Vagina (tissue), 2 donors: Measurements from ENCODE around the gene BSPRY.

Experiments
- POLR2A ChIP-seq, 2 donors: fragments of 450-650 bp; IDR thresholded peaks; one replicate each; pipeline ENCODE4 v1.6.1; 2017; ENCODE audit warnings: antibody characterized with exemption in 2 of 2, mild to moderate bottlenecking in 2 of 2, moderate library complexity in 2 of 2
- TF ChIP-seq, protein P1 (sequence below), 3 experiments: fragments of 450-650 bp in 2 of 3; fragments of 200-600 bp in 1 of 3; sonication (generic) in 1 of 3; IDR thresholded peaks; one replicate each; pipeline ENCODE4 v1.5.1; 2017 to 2019; ENCODE audit warnings: antibody characterized with exemption in 3 of 3, mild to moderate bottlenecking in 2 of 3, moderate library complexity in 2 of 3

- TF ChIP-seq, protein P1, sequence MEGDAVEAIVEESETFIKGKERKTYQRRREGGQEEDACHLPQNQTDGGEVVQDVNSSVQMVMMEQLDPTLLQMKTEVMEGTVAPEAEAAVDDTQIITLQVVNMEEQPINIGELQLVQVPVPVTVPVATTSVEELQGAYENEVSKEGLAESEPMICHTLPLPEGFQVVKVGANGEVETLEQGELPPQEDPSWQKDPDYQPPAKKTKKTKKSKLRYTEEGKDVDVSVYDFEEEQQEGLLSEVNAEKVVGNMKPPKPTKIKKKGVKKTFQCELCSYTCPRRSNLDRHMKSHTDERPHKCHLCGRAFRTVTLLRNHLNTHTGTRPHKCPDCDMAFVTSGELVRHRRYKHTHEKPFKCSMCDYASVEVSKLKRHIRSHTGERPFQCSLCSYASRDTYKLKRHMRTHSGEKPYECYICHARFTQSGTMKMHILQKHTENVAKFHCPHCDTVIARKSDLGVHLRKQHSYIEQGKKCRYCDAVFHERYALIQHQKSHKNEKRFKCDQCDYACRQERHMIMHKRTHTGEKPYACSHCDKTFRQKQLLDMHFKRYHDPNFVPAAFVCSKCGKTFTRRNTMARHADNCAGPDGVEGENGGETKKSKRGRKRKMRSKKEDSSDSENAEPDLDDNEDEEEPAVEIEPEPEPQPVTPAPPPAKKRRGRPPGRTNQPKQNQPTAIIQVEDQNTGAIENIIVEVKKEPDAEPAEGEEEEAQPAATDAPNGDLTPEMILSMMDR (IDR thresholded peaks at IDR 0.05): no peak
- no peak for TF ChIP-seq POLR2A (IDR thresholded peaks at IDR 0.05)
Observed at GRCh38 chr9:113391917-113392316, 42.6 kb downstream of the BSPRY start.
